NK-92 (cell line): ENCODE data around the gene CHP1.
"Not testable (repeated sequence)": the region's sequence is repeated elsewhere in the genome, so short reads cannot be mapped to it uniquely, and the experiment has no call there.

Experiments
- DNase-seq: peaks from one replicate; lab custom pipeline; 2025; ENCODE audit not compliant: unreplicated experiment; lab: John Stamatoyannopoulos, UW

The CHP1 gene

DNA sequence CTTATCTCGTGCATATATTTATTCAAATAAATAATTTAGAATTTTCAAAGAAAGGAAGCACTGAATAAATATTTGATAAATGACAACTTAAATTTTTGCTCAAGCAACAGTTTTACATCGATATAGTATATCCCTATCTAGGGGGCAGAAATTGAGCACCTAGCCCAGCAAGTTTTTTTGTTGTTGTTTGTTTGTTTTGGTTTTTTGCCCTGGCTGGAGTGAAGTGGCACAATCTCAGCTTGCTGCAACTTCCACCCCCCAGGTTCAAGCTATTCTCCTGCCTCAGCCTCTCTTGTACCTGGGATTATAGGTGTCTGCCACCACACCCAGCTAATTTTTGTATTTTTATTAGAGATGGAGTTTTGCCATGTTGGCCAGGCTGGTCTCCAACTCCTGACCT, 58.9 kb downstream of the CHP1 start:
- no peak for DNase-seq

DNA sequence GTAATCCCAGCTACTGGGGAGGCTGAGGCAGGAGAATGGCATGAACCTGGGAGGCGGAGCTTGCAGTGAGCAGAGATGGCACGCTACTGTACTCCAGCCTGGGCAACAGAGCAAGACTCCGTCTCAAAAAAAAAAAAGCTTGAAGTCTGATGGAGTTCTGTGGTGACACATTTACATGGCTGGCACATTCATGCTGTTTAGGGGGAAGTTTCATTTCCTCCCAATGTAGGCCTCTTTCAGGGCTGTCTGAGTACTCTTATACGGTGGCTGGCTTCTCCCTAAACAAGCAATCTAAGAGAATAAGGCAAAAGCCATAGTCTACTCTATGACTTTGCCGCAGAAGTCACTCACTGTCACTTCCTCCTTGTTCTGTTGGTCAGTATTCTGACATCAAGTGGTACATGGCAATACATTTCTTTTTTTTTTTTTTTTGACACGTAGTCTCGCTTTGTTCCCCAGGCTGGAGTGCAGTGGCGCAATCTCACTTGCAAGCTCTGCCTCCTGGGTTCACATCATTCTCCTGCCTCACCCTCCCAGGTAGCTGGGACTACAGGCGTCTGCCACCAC, 60.1 kb downstream of the CHP1 start:
- DNase-seq: no peak

DNA sequence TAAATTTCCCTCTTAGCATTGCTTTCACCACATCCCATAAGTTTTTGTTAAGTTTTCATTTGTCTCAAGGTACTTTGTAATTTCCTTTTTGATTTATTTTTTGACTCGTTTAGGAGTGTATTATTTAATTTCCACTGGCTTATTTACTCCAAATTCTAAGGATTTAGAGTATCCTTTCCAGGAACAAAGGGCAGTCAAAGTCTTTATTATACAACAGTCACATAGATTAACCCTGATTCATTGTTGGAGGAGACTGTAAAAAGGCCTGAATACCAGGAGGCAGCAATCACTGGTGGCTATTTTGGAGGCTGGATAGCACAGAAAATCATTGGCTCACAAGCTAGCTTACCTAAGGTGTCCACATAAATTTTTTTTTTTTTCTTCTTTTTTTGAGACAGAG, 61.5 kb downstream of the CHP1 start:
- no peak for DNase-seq

DNA sequence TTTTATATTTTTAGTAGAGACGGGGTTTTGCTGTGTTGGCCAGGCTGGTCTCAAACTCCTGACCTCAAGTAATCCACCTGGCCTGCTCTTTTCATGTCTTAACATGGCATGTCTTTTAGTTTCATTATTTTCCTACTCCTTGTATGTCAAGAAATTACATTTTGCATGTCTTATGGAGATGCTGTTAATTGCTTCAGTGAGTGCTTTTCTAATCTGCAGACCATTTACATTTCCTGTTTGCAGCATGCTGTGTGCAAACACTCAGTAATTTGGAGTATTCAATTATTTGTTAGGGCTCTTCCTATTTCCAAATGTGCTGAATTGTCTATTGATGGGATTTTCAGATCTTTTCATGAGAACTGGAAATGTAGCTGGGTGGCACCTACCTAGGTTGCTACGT, 70.1 kb downstream of the CHP1 start:
- not testable (repeated sequence) for DNase-seq

DNA sequence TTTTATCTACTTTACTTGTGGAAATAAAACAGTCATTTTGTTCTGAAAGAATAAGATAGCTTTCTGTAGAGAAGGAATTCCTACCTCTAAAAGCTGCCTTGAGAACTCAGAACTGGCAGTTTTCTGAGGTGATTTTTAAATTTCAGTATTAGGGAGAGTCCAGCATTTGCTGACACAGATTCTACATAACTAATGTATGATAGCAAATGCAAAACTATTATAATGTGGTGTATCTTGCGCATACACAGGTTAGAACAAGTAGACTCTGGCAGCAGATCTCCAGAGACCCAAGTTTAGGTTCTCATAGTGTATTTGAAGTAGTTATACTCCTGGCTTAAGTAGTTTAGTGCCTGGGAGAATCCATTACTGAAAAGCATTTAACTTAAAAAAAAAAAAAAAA, 70.5 kb downstream of the CHP1 start:
- no peak for DNase-seq

DNA sequence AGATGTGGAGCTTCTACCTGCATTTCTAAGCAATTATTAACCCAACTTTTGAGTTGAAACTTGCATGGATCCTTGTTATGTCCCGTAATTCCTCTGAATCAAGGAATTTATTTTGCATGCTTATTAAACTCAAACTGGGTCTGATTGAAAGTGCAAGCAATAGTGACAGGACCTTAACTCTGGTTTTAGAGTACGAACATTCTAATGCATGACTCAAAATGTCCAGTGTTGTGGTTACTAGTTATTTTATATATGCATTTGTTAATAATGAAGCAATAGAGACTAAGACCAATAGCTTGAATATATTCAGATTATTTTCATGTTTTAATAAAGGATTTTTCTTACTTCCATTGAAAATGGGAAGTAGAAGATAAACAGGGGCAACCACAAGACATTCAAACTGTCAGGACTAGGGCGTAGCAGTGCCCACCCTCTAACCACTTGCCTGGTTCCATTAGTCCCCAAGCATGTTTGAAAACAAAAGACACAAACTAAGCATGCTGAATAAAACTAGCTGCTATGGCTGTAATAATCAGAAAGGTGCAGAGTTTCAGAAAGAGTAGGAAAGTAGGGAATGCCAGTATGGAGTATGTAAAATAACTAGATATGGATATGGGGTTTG, 73.2 kb downstream of the CHP1 start:
- DNase-seq: no peak

DNA sequence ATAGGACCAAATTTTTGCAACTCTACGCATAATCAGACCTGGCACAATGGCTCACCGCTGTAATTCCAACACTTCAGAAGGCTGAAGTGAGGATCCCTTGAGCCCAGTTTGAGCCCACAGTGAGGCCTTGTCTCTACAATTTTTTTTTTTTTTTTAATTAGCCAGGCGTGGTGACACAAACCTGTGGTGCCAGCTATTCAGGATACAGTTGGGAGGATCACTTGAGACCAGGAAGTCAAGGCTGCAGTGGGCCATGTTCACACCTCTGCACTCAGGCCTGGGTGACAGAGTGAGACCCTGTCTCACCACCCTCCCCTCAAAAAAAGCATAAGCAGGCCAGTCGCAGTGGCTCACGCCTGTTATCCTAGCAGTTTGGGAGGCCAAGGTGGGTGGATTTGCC, 76.6 kb downstream of the CHP1 start:
- DNase-seq: no peak

DNA sequence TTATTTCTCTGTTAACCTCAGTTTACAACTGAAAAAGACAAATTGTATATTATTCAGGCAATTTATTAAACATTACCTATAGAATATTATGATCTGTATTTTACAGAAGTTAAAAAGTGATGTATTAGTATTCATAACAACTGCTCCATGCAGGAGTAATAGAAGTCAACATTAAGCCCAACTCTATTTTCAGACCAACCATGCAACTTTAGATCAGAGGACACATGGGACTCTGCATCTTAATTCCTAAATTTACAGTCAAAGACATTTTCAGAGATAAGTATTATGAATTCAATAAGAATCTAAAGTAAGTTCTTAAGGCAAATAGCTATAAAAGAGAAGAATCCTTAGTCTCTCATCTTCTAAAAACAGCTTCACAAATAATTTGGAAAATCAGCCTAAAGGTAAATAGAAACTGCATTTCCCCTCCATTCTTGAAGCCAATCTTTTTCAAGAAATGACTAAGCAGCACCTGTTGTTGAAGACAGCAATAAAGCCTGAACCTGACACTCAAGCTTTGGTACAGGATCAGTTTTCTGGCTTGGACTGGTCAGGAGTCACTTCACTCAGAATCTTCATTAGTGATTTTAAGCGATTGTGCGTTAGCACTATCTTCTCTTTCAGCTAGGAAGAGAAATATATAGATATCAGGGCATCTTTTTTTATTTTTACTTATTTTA, 78.3 kb downstream of the CHP1 start:
- DNase-seq: no peak

DNA sequence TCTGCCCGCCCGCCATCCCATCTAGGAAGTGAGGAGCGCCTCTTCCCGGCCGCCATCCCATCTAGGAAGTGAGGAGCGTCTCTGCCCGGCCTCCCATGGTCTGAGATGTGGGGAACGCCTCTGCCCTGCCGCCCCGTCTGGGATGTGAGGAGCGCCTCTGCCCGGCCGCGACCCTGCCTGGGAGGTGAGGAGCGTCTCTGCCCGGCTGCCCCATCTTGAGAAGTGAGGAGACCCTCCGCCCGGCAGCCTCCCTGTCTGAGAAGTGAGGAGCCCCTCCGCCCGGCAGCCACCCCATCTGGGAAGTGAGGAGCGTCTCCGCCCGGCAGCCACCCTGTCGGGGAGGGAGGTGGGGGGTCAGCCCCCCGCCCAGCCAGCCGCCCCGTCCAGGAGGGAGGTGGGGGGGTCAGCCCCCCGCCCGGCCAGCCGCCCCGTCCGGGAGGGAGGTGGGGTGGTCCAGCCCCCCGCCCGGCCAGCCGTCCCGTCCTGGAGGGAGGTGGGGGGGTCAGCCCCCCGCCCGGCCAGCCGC, 89.8 kb downstream of the CHP1 start:
- not testable (repeated sequence) for DNase-seq

DNA sequence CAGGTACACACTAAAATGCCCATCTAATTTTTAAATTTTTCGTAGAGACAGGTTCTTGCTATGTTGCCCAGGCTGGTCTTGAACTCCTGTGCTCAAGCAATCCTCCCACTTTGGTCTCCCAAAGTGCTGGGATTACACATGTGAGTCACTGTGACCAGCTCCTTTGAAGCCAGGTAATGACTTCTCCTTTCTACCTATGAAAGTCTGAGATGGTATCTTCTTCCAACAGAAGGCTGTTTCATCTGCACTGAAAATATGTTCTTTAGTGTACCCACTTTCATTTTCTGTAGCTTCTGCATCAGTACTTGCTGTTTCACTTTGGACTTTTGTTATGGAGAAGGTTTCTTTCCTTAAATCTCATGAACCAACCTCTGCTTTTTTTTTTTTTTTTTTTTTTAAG, 92.5 kb downstream of the CHP1 start:
- no peak for DNase-seq

DNA sequence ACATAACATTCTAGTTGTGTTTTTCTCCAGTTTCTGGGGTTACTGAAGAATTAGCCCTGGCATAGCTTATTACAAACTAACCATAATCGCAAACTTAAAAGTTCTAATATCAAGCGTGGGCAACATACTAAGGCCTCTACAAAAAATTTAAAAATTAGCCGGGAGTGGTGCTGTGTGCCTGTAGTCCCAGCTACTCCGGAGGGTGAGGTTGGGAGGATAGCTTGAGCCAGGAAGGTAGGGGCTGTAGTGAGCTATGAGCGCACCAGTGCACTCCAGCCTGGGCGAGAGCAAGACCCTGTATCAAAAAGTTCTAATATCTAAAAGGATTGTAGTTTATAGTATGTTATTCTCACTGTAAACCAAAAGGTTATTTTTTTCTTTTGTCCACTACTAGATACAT, 100.2 kb downstream of the CHP1 start:
- DNase-seq: no peak
